ENCODE data around the gene ART5.
"Not testable (repeated sequence)": the region's sequence is repeated elsewhere in the genome, so short reads cannot be mapped to it uniquely, and the experiment has no call there.

DNA sequence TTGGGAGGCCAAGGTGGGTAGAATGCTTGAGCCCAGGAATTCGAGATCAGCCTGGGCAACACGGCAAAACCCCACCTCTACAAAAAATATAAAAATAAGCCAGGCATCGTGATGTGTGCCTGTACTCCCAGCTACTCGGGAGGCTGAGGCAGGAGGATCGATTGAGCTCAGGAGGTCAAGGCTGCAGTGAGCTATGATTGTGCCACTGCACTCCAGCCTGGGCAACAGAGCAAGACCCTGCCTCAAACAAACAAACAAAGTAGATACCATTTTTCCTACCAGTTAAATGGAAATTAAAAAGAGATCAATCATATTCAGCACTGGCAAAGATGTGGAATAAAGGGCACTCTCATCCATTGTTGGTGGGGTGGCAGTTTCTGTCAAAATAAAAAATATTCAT lies 15.5 kb upstream of the ART5 start:
- TF ChIP-seq, protein P1, sequence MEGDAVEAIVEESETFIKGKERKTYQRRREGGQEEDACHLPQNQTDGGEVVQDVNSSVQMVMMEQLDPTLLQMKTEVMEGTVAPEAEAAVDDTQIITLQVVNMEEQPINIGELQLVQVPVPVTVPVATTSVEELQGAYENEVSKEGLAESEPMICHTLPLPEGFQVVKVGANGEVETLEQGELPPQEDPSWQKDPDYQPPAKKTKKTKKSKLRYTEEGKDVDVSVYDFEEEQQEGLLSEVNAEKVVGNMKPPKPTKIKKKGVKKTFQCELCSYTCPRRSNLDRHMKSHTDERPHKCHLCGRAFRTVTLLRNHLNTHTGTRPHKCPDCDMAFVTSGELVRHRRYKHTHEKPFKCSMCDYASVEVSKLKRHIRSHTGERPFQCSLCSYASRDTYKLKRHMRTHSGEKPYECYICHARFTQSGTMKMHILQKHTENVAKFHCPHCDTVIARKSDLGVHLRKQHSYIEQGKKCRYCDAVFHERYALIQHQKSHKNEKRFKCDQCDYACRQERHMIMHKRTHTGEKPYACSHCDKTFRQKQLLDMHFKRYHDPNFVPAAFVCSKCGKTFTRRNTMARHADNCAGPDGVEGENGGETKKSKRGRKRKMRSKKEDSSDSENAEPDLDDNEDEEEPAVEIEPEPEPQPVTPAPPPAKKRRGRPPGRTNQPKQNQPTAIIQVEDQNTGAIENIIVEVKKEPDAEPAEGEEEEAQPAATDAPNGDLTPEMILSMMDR (IDR thresholded peaks at IDR 0.05; ENCODE audit: low read depth, low read length) = not testable (repeated sequence)
- TF ChIP-seq, protein P2, sequence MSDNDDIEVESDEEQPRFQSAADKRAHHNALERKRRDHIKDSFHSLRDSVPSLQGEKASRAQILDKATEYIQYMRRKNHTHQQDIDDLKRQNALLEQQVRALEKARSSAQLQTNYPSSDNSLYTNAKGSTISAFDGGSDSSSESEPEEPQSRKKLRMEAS (IDR thresholded peaks at IDR 0.05; ENCODE audit: low read depth, low read length) = not testable (repeated sequence)
- not testable (repeated sequence) for TF ChIP-seq POLR2A (IDR thresholded peaks at IDR 0.05; ENCODE audit: extremely low read depth, insufficient read length)

Data from NB4 (cell line).